Glomerular endothelial cell (primary cell): ENCODE data around the gene CDK6. TPM values are rescaled to one million over a fixed set of nuclear protein-coding genes. Genes with fewer than 3 reads are reported as not detected.
"Not testable (repeated sequence)": the region's sequence is repeated elsewhere in the genome, so short reads cannot be mapped to it uniquely, and the experiment has no call there.

Experiments
- DNase-seq: peaks from one replicate; pipeline ENCODE4 v3.0.0-alpha.2; 2011; ENCODE audit warnings: low read depth, low spot score; ENCODE audit errors: extremely low read depth
- total RNA-seq: library from RNA; depleted of rRNA; stranded (reverse); fragments of >200 nt; gene quantifications from 2 replicates; pipeline ENCODE4 v1.2.3, GENCODE V29; 2015

CDK6 gene
- total RNA-seq, 1 donor from 2014 or later = 108 TPM

DNA sequence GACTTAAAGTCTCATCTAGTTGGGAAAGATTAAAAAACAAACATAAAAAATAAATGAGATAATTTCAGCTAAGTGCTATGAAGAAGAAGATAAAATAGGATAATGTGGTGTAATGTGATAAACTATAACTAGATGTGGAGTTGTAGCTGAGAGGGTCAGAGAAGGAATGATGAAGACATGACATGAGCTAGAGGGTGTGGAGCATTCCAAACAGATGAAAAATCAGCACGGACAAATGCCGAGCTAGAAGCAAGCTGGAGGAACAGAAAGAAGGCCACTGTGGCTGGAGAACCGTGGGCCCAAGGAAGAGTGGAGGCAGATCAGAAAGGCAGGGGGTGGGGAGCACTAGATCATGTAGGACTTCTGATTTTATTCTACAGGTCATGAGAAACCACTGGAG is 70.6 kb downstream of the CDK6 start:
- DNase-seq = no peak

DNA sequence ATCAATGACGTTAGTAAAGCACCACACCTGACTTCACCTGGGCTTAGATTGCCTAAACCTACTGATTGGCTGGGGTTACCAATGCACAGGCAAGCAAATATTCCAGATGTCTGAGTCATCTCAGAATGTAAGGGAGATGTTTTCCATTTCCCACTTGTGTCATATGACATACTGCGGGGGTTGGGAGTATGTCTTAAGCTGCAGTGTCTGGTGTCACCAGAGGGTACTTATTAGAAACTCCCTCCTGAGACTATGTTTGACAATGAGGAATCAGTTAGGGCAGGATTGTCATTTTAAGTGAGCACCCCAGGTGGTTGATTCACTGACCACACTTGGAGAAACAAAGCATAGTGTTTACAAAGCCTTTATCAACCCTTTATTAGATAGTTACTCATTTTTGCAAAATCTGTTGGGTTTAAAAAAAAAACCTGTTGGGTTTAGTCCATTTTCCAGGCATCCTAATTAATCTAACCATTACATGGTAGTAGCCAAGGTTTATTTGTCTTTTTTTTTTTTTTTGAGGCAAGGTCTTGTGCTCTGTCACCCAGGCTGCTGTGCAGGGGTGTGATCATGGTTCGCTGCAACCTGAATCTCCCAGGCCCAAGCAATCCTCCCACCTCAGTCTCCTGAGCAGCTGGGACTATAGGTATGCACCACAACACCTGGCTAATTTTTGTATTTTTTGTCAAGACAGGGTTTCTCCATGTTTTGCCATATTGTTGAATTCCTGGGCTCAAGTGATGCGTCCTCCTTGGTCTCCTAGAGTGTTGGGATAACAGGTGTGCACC is 72.5 kb downstream of the CDK6 start:
- DNase-seq = no peak

DNA sequence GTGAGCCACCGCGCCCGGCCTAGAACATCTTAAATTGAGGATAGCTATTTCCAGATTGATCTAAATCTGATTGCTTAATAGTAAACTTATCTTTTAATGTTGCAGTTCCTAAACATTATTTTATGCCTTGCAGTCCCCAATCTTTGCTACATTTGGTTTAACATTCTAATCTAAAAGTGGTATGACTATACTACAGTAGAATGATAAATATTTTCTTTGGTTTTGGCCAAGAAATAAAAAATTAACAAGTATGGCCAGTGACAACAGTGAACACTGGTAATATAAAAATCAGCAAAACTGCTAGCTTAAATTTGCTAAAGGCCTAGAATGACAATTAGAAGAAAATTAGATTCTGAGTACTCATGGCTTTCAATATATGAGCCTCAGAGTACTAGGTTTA is 73.5 kb downstream of the CDK6 start:
- no peak for DNase-seq

DNA sequence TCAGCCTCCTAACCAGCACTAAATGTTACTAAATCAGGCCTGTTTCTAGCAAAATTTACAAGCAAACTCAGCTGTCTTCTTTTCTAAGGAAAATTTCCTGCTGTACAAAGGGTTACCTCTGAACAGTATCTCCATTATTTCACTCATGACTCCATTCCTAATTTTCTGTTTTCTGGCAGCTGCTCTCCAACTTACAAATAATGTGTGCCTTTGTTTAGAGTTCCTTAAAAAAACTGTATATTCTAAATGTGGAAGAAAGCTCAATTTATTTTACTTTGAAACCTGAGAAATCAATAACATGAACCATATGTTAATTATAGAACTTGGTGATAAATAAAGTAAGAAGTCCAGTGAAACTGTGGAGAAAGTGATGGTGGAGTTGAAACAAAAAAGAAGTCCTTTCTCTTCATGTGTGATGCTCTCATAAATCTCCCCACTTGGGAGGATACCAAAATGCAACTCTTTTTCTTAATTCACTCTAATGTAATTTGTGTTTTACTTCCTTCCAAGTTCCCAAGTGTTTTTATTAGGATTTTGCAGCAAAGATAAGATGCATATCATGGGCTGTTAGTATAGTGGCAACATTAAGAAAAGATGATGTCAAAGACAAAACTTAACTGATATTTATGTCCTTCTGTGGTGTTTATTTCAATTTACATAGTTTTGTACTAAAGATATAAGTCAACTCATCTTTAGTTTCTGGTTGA is 74.8 kb downstream of the CDK6 start:
- no peak for DNase-seq

DNA sequence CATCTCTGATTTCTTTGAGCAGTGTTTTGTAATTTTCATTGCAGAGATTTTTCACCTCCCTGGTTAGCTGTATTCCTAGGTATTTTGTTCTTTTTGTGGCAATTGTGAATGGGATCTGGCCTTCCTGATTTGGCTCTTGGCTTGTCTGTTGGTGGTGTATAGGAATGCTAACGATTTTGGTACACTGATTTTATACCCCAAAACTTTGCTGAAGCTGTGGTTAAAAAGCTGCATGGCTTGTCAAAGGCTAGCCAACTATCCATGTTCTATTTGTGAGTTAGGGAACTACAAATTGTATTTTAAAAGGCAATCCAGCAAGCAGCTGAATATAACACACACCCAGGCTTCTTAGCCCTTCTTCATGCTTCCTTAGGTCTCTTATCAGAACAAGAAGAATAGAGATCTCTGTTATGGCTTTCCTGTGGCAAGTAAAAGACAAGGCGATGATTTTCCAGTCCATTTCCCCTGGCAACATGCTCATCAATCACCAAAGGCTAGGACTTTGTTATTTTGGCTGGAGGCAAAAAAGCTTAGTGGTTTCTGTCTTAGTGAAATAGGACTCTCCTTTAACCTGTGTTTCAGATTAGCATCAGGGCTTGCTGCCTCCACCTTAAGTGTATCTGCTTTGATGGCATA is 77.5 kb downstream of the CDK6 start:
- no peak for DNase-seq

DNA sequence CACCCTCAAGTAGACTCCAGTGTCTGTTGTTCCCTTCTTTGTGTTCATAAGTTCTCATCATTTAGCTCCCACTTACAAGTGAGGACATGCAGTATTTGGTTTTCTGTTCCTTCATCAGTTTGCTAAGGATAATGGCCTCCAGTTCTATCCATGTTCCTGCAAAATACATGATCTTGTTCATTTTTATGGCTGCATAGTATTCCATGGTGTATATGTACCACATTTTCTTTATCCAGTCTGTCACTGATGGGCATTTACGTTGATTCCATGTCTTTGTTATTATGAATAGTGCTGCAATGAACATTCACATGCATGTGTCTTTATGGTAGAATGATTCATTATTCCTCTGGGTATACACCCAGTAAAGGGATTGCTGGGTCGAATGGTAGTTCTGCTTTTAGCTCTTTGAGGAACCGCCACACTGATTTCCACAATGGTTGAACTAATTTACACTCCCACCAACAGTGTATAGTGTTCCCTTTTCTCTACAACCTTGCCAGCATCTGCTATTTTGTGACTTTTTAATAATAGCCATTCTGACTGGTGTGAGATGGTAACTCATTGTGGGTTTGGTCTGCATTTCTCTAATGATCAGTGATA is 79.0 kb downstream of the CDK6 start:
- not testable (repeated sequence) for DNase-seq

GRCh38 chr7:92755680-92756079 is 80.7 kb downstream of the CDK6 start:
- DNase-seq = no peak

DNA sequence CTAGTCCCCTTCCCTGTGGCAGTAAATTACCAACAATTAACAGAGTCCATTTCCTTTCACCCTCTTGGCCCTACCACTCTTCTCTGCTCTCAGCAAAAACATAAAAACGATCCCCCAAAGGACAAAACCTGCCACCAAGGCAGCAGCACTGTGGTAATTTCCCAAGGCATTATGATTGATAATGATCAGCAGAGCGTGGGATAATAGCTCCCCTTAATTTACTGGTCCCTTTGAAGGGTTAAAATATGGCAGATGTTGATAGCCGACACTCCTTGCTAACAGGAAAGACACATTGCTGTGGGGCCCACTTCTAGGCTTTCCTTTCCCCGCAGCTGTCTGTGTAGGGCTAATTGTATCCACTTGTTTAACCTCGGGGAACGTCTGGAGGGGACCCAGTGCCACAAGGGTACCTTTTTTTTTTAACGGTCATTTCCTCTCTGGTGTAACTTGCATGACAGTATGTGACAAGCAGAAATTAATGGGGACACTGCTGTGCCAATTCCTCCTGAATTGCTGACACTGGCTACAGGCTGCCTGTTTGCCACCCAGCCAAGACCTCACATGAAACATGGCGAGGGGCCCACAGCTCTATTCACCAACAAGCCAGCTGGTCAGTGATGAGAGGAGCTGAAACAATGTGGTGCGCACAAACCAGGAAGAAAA is 81.3 kb downstream of the CDK6 start:
- no peak for DNase-seq

- DNase-seq = no peak
These were observed 82.8 kb downstream of the CDK6 start for GRCh38 chr7:92753614-92754013.

DNA sequence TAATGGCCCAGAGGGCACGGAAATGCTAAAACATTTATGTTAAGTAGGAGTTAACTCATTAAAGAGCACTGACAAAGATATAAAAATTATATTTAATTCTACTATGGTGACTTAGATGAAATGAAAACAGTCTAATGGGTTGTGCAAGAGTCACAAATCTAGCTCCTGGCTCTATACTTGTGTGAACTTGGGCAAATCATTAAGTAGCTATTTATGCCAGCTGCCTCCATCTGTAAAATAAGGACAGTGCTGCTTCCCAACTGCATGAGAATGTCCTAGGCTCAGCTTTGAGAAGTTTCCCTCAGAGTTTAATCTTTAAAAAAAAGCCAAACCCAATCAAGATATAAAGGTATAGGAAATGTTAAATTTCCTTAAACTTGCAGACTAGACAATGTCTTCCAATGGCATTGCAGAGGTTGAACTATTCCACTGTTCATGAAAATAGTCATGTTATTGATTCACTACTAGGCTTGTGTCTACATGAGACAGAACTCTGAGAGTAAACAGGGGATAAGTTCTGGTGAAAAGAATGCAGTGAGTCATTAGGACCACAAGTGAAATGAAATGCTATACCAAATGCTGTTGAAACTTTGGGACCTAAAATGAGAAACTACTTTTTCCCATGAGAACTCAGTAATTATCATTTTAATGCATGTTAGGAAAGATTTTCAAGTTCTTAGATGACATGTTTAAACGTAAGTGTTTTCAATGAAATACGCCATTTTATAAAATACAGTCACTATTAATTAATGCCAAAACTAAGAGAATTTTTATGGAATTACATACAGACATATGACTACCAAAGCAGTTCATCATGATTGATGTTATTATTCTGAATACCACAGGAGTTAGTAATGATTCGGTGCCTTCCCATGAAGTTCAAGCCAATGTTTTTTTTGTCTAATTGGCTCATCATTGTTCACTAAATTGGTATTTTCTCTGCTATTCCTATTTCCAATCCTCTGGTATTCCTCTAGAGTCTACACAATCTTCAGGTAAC is 84.2 kb downstream of the CDK6 start:
- peak; percentile 57 for DNase-seq

GRCh38 chr7:92750946-92751345 is 85.4 kb downstream of the CDK6 start:
- DNase-seq = no peak

- DNase-seq = no peak
These were observed 85.9 kb downstream of the CDK6 start for GRCh38 chr7:92750447-92750839.

GRCh38 chr7:92749832-92750446 is 86.4 kb downstream of the CDK6 start:
- no peak for DNase-seq

- no peak for DNase-seq
These were observed 87.0 kb downstream of the CDK6 start for GRCh38 chr7:92749327-92749755.

DNA sequence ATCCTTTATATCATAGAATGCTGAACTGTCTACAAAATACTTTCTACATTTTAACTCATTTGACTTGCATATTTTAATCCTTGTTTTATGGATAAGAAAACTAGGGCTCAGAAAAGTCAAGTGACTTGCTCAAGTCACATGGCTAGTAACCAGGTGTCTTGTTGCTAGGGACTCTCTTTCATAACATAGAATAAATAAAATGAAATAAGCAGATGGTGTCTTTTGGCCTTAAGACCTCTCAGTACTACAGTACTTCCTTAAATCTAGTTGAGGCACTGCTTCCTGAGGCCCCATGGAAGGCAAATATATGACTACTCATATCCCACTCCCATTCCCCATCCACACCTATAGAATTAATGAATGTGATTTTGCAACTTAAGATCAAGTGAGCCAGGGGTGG is 87.9 kb downstream of the CDK6 start:
- no peak for DNase-seq

- DNase-seq = no peak
These were observed 89.1 kb downstream of the CDK6 start for GRCh38 chr7:92747041-92747835.

DNA sequence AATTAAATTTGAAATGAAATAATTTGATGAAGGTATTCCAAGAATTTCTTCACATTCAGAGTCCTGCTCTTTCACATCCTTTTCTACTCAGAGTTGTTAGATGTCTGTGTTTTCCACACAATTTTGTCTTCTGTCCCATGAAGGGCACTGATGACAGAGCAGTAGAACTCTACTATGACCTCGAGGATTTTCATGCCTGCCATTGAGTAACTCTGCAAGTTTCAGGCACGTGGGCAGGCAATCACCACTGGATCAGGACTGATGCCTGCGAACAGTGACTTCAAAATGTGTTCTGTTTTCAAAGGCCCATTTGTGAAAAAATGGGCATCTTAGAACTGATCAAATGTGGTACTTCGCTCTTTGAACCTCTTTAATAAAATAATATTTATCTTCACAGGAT is 91.1 kb downstream of the CDK6 start:
- DNase-seq = no peak

GRCh38 chr7:92744180-92744579 is 92.2 kb downstream of the CDK6 start:
- DNase-seq = not testable (repeated sequence)
